RWPE1 (cell line): ENCODE results near the gene UFSP1.

Source experiments
- CTCF ChIA-PET: fragments of 350-600 bp; sonication (Branson Sonifier 250); formaldehyde crosslinking; extraction: SDS; loops from one replicate; lab custom pipeline; 2021; lab: Yijun Ruan, JAX
- POLR2A ChIA-PET: fragments of 400-600 bp; formaldehyde crosslinking; extraction: SDS; loops from one replicate; lab custom pipeline; 2020; ENCODE audit warnings: antibody characterized with exemption; ENCODE audit not compliant: low non-redundant PET; lab: Yijun Ruan, JAX
- DNase-seq: peaks from one replicate; pipeline ENCODE4 v3.0.0; 2012; ENCODE audit warnings: low spot score
- H3K27ac ChIP-seq: fragments of 450-650 bp; 2 replicates; pipeline ENCODE4 v1.5.1; 2017
- CTCF ChIP-seq: fragments of 450-650 bp; conservative IDR thresholded peaks from 2 replicates; pipeline ENCODE4 v1.5.1; 2017; ENCODE audit warnings: low read depth, mild to moderate bottlenecking

Gene UFSP1

GRCh38 chr7:100879685-100880261, 9.7 kb downstream of the UFSP1 start:
- ChIA-PET POLR2A (no interaction called here), CTCF (interaction anchor here (0.6 kb wide), 1 partner anchor 198 kb away, joined by 7 read pairs; no protein-coding TSS in a partner anchor)
- TF ChIP-seq CTCF: no peak
- peak overlapping the region; percentile 19 for H3K27ac ChIP-seq
- no peak for DNase-seq

GRCh38 chr7:100878685-100879084, 10.8 kb downstream of the UFSP1 start:
- TF ChIP-seq CTCF: no peak
- CTCF ChIA-PET: interaction anchor here (1.0 kb wide), 1 partner anchor 463 kb away, joined by 5 read pairs; no protein-coding TSS in a partner anchor
- H3K27ac ChIP-seq: peak overlapping the region; percentile 27; the same call in 1 of the 2 replicates
- POLR2A ChIA-PET: no interaction called here
- DNase-seq: no peak

GRCh38 chr7:100878013-100878412, 11.5 kb downstream of the UFSP1 start:
- ChIA-PET CTCF (interaction anchor here (1.0 kb wide), 1 partner anchor 464 kb away, joined by 5 read pairs; no protein-coding TSS in a partner anchor), POLR2A (no interaction called here)

GRCh38 chr7:100875356-100875751, 14.2 kb downstream of the UFSP1 start:
- TF ChIP-seq CTCF: no peak
- CTCF ChIA-PET: interaction anchor here (0.6 to 1.8 kb wide), 4 partner anchors 19 to 785 kb away, joined by 3 to 5 read pairs (median 4); no protein-coding TSS in a partner anchor
- peak overlapping the region; percentile 100 for H3K27ac ChIP-seq
- POLR2A ChIA-PET: interaction anchor here (0.7 to 1.2 kb wide), 4 partner anchors 15 to 651 kb away, joined by 3 to 8 read pairs (median 3); partner anchors contain the start of genes TRIM56 and UFSP1
- DNase-seq: no peak

More at GRCh38 chr7:100878013-100878412, 11.5 kb downstream of the UFSP1 start:
- peak overlapping the region; percentile 23; the same call in 1 of the 2 replicates for H3K27ac ChIP-seq
- no peak for TF ChIP-seq CTCF
- DNase-seq: no peak

GRCh38 chr7:100874577-100875355, 14.7 kb downstream of the UFSP1 start, which contains the start of gene SRRT:
Gene SRRT, plus strand, starts transcription at chr7:100875103. Its CDS starts 488 bp downstream, at chr7:100875591.
- CTCF ChIA-PET: interaction anchor here (0.6 to 1.8 kb wide), 3 partner anchors 20 to 784 kb away, joined by 4 to 5 read pairs (median 5); no protein-coding TSS in a partner anchor
- DNase-seq: peak; percentile 97
- TF ChIP-seq CTCF: no peak
- POLR2A ChIA-PET: interaction anchor here (0.7 to 1.2 kb wide), 3 partner anchors 12 to 38 kb away, joined by 3 to 8 read pairs (median 4); partner anchors contain the start of gene UFSP1
- peak within 1 kb of the TSS; percentile 100 for H3K27ac ChIP-seq

- TF ChIP-seq CTCF: no peak
- CTCF ChIA-PET: no interaction called here
- peak overlapping the region; percentile 100 for H3K27ac ChIP-seq
- POLR2A ChIA-PET: no interaction called here
- no peak for DNase-seq
These were observed 15.3 kb downstream of the UFSP1 start for GRCh38 chr7:100874300-100874576.
